ENCODE results near the gene PDE4B.
"Not testable (repeated sequence)": the region's sequence is repeated elsewhere in the genome, so short reads cannot be mapped to it uniquely, and the experiment has no call there.

Gene PDE4B

GRCh38 chr1:66069976-66070876 lies 277.5 kb downstream of the PDE4B start:
- DNase-seq = no peak

GRCh38 chr1:66073388-66073787 lies 280.7 kb downstream of the PDE4B start:
- no peak for DNase-seq

GRCh38 chr1:66074147-66074546 lies 281.5 kb downstream of the PDE4B start:
- no peak for DNase-seq

GRCh38 chr1:66078412-66078811 lies 285.7 kb downstream of the PDE4B start:
- no peak for DNase-seq

- DNase-seq = no peak
Observed at GRCh38 chr1:66083003-66083402, 290.3 kb downstream of the PDE4B start.

- no peak for DNase-seq
Observed at GRCh38 chr1:66084442-66084841, 291.7 kb downstream of the PDE4B start.

GRCh38 chr1:66085600-66085999 lies 292.9 kb downstream of the PDE4B start:
- DNase-seq = no peak

- DNase-seq = no peak
Observed at GRCh38 chr1:66088787-66089186, 296.1 kb downstream of the PDE4B start.

- no peak for DNase-seq
Observed at GRCh38 chr1:66090859-66091457, 298.3 kb downstream of the PDE4B start.

- DNase-seq = no peak
Observed at GRCh38 chr1:66095190-66095589, 302.5 kb downstream of the PDE4B start.

- DNase-seq = not testable (repeated sequence)
Observed at GRCh38 chr1:66100959-66101358, 308.3 kb downstream of the PDE4B start.

- DNase-seq = not testable (repeated sequence)
Observed at GRCh38 chr1:66104076-66104475, 311.4 kb downstream of the PDE4B start.

- DNase-seq = no peak
Observed at GRCh38 chr1:66108624-66109023, 315.9 kb downstream of the PDE4B start.

- no peak for DNase-seq
Observed at GRCh38 chr1:66112744-66113400, 320.2 kb downstream of the PDE4B start.

- no peak for DNase-seq
Observed at GRCh38 chr1:66119148-66119547, 326.5 kb downstream of the PDE4B start.

- no peak for DNase-seq
Observed at GRCh38 chr1:66124670-66125069, 332.0 kb downstream of the PDE4B start.

- not testable (repeated sequence) for DNase-seq
Observed at GRCh38 chr1:66128641-66129040, 335.9 kb downstream of the PDE4B start.

GRCh38 chr1:66132324-66132723 lies 339.6 kb downstream of the PDE4B start:
- no peak for DNase-seq

GRCh38 chr1:66134004-66134403 lies 341.3 kb downstream of the PDE4B start:
- no peak for DNase-seq

GRCh38 chr1:66135161-66135560 lies 342.5 kb downstream of the PDE4B start:
- no peak for DNase-seq

- DNase-seq = not testable (repeated sequence)
Observed at GRCh38 chr1:66136423-66136822, 343.7 kb downstream of the PDE4B start.

GRCh38 chr1:66137235-66137634 lies 344.5 kb downstream of the PDE4B start:
- no peak for DNase-seq

- no peak for DNase-seq
Observed at GRCh38 chr1:66138613-66139012, 345.9 kb downstream of the PDE4B start.

- DNase-seq = no peak
Observed at GRCh38 chr1:66140072-66140471, 347.4 kb downstream of the PDE4B start.

Data from activated effector memory CD4-positive, alpha-beta T cell treated with anti-CD3 and anti-CD28 coated beads, Interleukin-2, amount 50 U/mL, for 16 hours (primary cell).